Trophoblast cell (in vitro differentiated cells and primary cell): ENCODE data around the gene RGS8.

Experiments
- DNase-seq, 2 donors: peaks; one replicate each; pipeline ENCODE4 v3.0.0-alpha.2; 2016
- H2AFZ ChIP-seq: 2 replicates; pipeline ENCODE4 v1.6.1; 2013; ENCODE audit warnings: low read length, moderate library complexity, mild to moderate bottlenecking; ENCODE audit not compliant: insufficient read depth, poor library complexity
- H2AK5ac ChIP-seq: 2 replicates; pipeline ENCODE4 v1.6.1; 2013; ENCODE audit warnings: mild to moderate bottlenecking, low read length
- H2BK120ac ChIP-seq: 2 replicates; pipeline ENCODE4 v1.6.1; 2013; ENCODE audit warnings: low read length, mild to moderate bottlenecking, moderate library complexity; ENCODE audit not compliant: insufficient read depth, poor library complexity
- H2BK12ac ChIP-seq: 2 replicates; pipeline ENCODE4 v1.6.1; 2013; ENCODE audit warnings: mild to moderate bottlenecking, low read length, moderate library complexity
- H2BK5ac ChIP-seq: 2 replicates; pipeline ENCODE4 v1.6.1; 2013; ENCODE audit warnings: low read length, low read depth, moderate library complexity, mild to moderate bottlenecking; ENCODE audit not compliant: poor library complexity
- H3K14ac ChIP-seq: 2 replicates; pipeline ENCODE4 v1.6.1; 2013; ENCODE audit warnings: mild to moderate bottlenecking, low read length
- H3K18ac ChIP-seq: 2 replicates; pipeline ENCODE4 v1.6.1; 2013; ENCODE audit warnings: mild to moderate bottlenecking, low read length
- H3K23ac ChIP-seq: 2 replicates; pipeline ENCODE4 v1.6.1; 2013; ENCODE audit warnings: low read length
- H3K27ac ChIP-seq: 2 replicates; pipeline ENCODE4 v1.5.1; 2013; ENCODE audit warnings: low read depth, mild to moderate bottlenecking, inconsistent platforms, low read length, moderate library complexity
- H3K27me3 ChIP-seq: 2 replicates; pipeline ENCODE4 v1.6.1; 2013; ENCODE audit warnings: inconsistent platforms, mild to moderate bottlenecking, low read length, moderate library complexity; ENCODE audit not compliant: insufficient read depth
- H3K36me3 ChIP-seq, 2 experiments: 1 replicate in 1 of 2; 2 replicates in 1 of 2; pipeline ENCODE4 v1.6.1; 2013; ENCODE audit warnings: low read length in 2 of 2, mild to moderate bottlenecking in 2 of 2, moderate library complexity in 1 of 2; ENCODE audit not compliant: insufficient read depth in 2 of 2, control insufficient read depth in 1 of 2
- H3K4ac ChIP-seq: 2 replicates; pipeline ENCODE4 v1.6.1; 2013; ENCODE audit warnings: low read depth, mild to moderate bottlenecking, low read length, moderate library complexity
- H3K4me1 ChIP-seq, 2 experiments: 1 replicate in 1 of 2; 2 replicates in 1 of 2; pipeline ENCODE4 v1.6.1; 2013; ENCODE audit warnings: low read length in 2 of 2, mild to moderate bottlenecking in 2 of 2, moderate library complexity in 1 of 2; ENCODE audit not compliant: insufficient read depth in 2 of 2, control insufficient read depth in 1 of 2
- H3K4me2 ChIP-seq: 2 replicates; pipeline ENCODE4 v1.6.1; 2013; ENCODE audit warnings: inconsistent platforms, mild to moderate bottlenecking, low read length, moderate library complexity
- H3K4me3 ChIP-seq: 2 replicates; pipeline ENCODE4 v1.5.1; 2013; ENCODE audit warnings: mild to moderate bottlenecking, low read depth, low read length, inconsistent platforms
- H3K79me1 ChIP-seq: one replicate; pipeline ENCODE4 v1.6.1; 2013; ENCODE audit warnings: low read length
- H3K79me2 ChIP-seq: 2 replicates; pipeline ENCODE4 v1.6.1; 2013; ENCODE audit warnings: low read length, mild to moderate bottlenecking; ENCODE audit not compliant: control insufficient read depth, insufficient read depth, poor library complexity
- H3K9ac ChIP-seq: 2 replicates; pipeline ENCODE4 v1.6.1; 2013; ENCODE audit warnings: mild to moderate bottlenecking, low read length
- H3K9me3 ChIP-seq: 2 replicates; pipeline ENCODE4 v1.6.1; 2013; ENCODE audit warnings: low read depth, mild to moderate bottlenecking, control low read depth, inconsistent platforms, low read length; ENCODE audit not compliant: insufficient read depth
- H4K12ac ChIP-seq: 2 replicates; pipeline ENCODE4 v1.6.1; 2013; ENCODE audit warnings: low read depth, mild to moderate bottlenecking, low read length, moderate library complexity
- H4K8ac ChIP-seq: 2 replicates; pipeline ENCODE4 v1.6.1; 2013; ENCODE audit warnings: low read depth, mild to moderate bottlenecking, low read length, moderate library complexity
- H4K91ac ChIP-seq: one replicate; pipeline ENCODE4 v1.6.1; 2013; ENCODE audit warnings: low read depth, mild to moderate bottlenecking, low read length, moderate library complexity
- WGBS: extraction: QIAGEN DNeasy Blood & Tissue Kit; methylation state at CpG from one replicate; pipeline ENCODE4 v1.1.7; 2013; ENCODE audit warnings: missing lambda C conversion rate; ENCODE audit not compliant: insufficient read length, insufficient coverage; ENCODE audit errors: extremely low coverage; 5-methylcytosine and 5-hydroxymethylcytosine counted together

Gene RGS8

GRCh38 chr1:182662121-182662890, 22.1 kb downstream of the RGS8 start:
- Histone ChIP-seq H3K14ac (no peak overlapping the region), H2BK12ac (no peak overlapping the region), H3K27me3 (no peaks in the 10 kb centered on the region), H3K79me1 (no peaks in the 10 kb centered on the region), H3K4me1 (peaks cover 0 to 2% of the 10 kb centered on the region in 2 experiments), H2AFZ (no peak overlapping the region), H2BK120ac (no peak overlapping the region), H3K79me2 (no peaks in the 10 kb centered on the region), H3K23ac (no peak overlapping the region), H3K27ac (no peak overlapping the region), H4K91ac (no peak overlapping the region), H2BK5ac (no peak overlapping the region), H3K9ac (no peak overlapping the region), H3K4ac (no peak overlapping the region), H2AK5ac (no peak overlapping the region), H3K4me2 (no peak overlapping the region), H3K36me3 (no peaks in the 10 kb centered on the region), H4K8ac (no peak overlapping the region), H3K18ac (no peak overlapping the region), H3K9me3 (no peaks in the 10 kb centered on the region), H4K12ac (no peak overlapping the region), H3K4me3 (no peak overlapping the region)
- DNase-seq: peak in 1 of 2 donors; percentile 8
- no CpG with 5 or more reads among the region's 7 CpGs for WGBS

- Histone ChIP-seq H4K91ac (no peak overlapping the region), H3K36me3 (no peaks in the 10 kb centered on the region)
Observed at GRCh38 chr1:182658055-182658454, 26.3 kb downstream of the RGS8 start.

GRCh38 chr1:182656842-182657397, 27.5 kb downstream of the RGS8 start:
- H3K36me3 ChIP-seq: no peaks in the 10 kb centered on the region
- H4K12ac ChIP-seq: no peak overlapping the region
- no peak overlapping the region for H2AFZ ChIP-seq
- no peak overlapping the region for H4K8ac ChIP-seq
- H3K27ac ChIP-seq: no peak overlapping the region
- H3K9ac ChIP-seq: no peak overlapping the region
- no peak overlapping the region for H3K14ac ChIP-seq
- no peak overlapping the region for H3K4ac ChIP-seq
- no peak for DNase-seq
- H2BK12ac ChIP-seq: no peak overlapping the region
- no peaks in the 10 kb centered on the region for H3K27me3 ChIP-seq
- H3K4me3 ChIP-seq: no peak overlapping the region
- H3K23ac ChIP-seq: no peak overlapping the region
- no peak overlapping the region for H3K18ac ChIP-seq
- H3K4me1 ChIP-seq: no peaks in the 10 kb centered on the region
- H2BK5ac ChIP-seq: no peak overlapping the region
- H2AK5ac ChIP-seq: no peak overlapping the region
- H3K79me2 ChIP-seq: no peaks in the 10 kb centered on the region
- H3K79me1 ChIP-seq: peaks cover 2% of the 10 kb centered on the region
- H4K91ac ChIP-seq: no peak overlapping the region
- WGBS: no CpG with 5 or more reads among the region's 4 CpGs
- no peak overlapping the region for H2BK120ac ChIP-seq
- H3K9me3 ChIP-seq: peaks cover 2% of the 10 kb centered on the region
- H3K4me2 ChIP-seq: no peak overlapping the region

More at GRCh38 chr1:182658055-182658454, 26.3 kb downstream of the RGS8 start:
- H4K8ac ChIP-seq: no peak overlapping the region
- H3K4me3 ChIP-seq: no peak overlapping the region
- no peaks in the 10 kb centered on the region for H3K27me3 ChIP-seq
- no peak overlapping the region for H4K12ac ChIP-seq
- no peak overlapping the region for H2BK12ac ChIP-seq
- no peak overlapping the region for H2BK120ac ChIP-seq
- H3K4ac ChIP-seq: no peak overlapping the region
- no peaks in the 10 kb centered on the region for H3K79me2 ChIP-seq
- no peak overlapping the region for H2AFZ ChIP-seq
- H3K9ac ChIP-seq: no peak overlapping the region
- no peak overlapping the region for H2BK5ac ChIP-seq
- H3K9me3 ChIP-seq: peaks cover 2% of the 10 kb centered on the region
- H3K14ac ChIP-seq: no peak overlapping the region
- H2AK5ac ChIP-seq: no peak overlapping the region
- H3K4me1 ChIP-seq: no peaks in the 10 kb centered on the region
- no peak overlapping the region for H3K27ac ChIP-seq
- no peak overlapping the region for H3K18ac ChIP-seq
- no peak for DNase-seq
- H3K23ac ChIP-seq: no peak overlapping the region
- no peak overlapping the region for H3K4me2 ChIP-seq
- peaks cover under 1% of the 10 kb centered on the region for H3K79me1 ChIP-seq

GRCh38 chr1:182653986-182654385, 30.4 kb downstream of the RGS8 start:
- Histone ChIP-seq H3K27me3 (no peaks in the 10 kb centered on the region), H2AK5ac (no peak overlapping the region), H3K14ac (no peak overlapping the region), H3K9ac (no peak overlapping the region), H3K27ac (no peak overlapping the region), H3K9me3 (peaks cover 2% of the 10 kb centered on the region), H3K18ac (no peak overlapping the region), H3K4ac (no peak overlapping the region), H3K79me2 (no peaks in the 10 kb centered on the region), H3K4me2 (no peak overlapping the region), H4K12ac (no peak overlapping the region), H3K79me1 (peaks cover 2% of the 10 kb centered on the region), H4K8ac (no peak overlapping the region), H3K36me3 (no peaks in the 10 kb centered on the region), H3K4me1 (no peaks in the 10 kb centered on the region), H2BK5ac (no peak overlapping the region), H2BK120ac (no peak overlapping the region), H3K23ac (no peak overlapping the region), H3K4me3 (no peak overlapping the region), H2AFZ (no peak overlapping the region), H4K91ac (no peak overlapping the region), H2BK12ac (no peak overlapping the region)
- no CpG with 5 or more reads among the region's 2 CpGs for WGBS
- DNase-seq: no peak
